ENCODE results near the gene CLPSL2.
A peak's percentile ranks its signal among the peaks of the same experiment; 100 is the strongest.
"Not testable (repeated sequence)": the region's sequence is repeated elsewhere in the genome, so short reads cannot be mapped to it uniquely, and the experiment has no call there.

CLPSL2 gene

GRCh38 chr6:35776364-35777215, at the start of gene CLPSL2:
Gene CLPSL2, plus strand, starts transcription at chr6:35776598. Its CDS starts 21 bp downstream, at chr6:35776619.
- DNase-seq, result no peak

GRCh38 chr6:35727231-35727934, 49.0 kb upstream of the CLPSL2 start:
- no peak for DNase-seq

GRCh38 chr6:35727935-35728682, 48.3 kb upstream of the CLPSL2 start:
- peak in 1 of 2 experiments; percentile 23 for DNase-seq

GRCh38 chr6:35728683-35729678, 47.4 kb upstream of the CLPSL2 start:
- DNase-seq, result no peak

- DNase-seq, result no peak
Observed at GRCh38 chr6:35729722-35730121, 46.7 kb upstream of the CLPSL2 start.

- DNase-seq, result no peak
Observed at GRCh38 chr6:35730745-35731413, 45.5 kb upstream of the CLPSL2 start.

GRCh38 chr6:35731414-35731735, 45.0 kb upstream of the CLPSL2 start:
- DNase-seq, result peak in 1 of 2 experiments; percentile 30

- peak in 1 of 2 experiments; percentile 28 for DNase-seq
Observed at GRCh38 chr6:35731736-35732532, 44.5 kb upstream of the CLPSL2 start.

GRCh38 chr6:35733633-35734032, 42.8 kb upstream of the CLPSL2 start:
- DNase-seq, result no peak

GRCh38 chr6:35734319-35734718, 42.1 kb upstream of the CLPSL2 start:
- DNase-seq, result not testable (repeated sequence)

GRCh38 chr6:35735452-35735851, 40.9 kb upstream of the CLPSL2 start:
- DNase-seq, result no peak

GRCh38 chr6:35736253-35736894, 40.0 kb upstream of the CLPSL2 start:
- DNase-seq, result no peak

- no peak for DNase-seq
Observed at GRCh38 chr6:35736982-35737412, 39.4 kb upstream of the CLPSL2 start, which contains the start of gene ARMC12. Gene ARMC12, plus strand, starts transcription at chr6:35737032. Its CDS starts 77 bp downstream, at chr6:35737109.

GRCh38 chr6:35737413-35738211, 38.8 kb upstream of the CLPSL2 start:
- no peak for DNase-seq

- DNase-seq, result no peak
Observed at GRCh38 chr6:35739645-35740524, 36.5 kb upstream of the CLPSL2 start.

GRCh38 chr6:35742842-35743241, 33.6 kb upstream of the CLPSL2 start:
- no peak for DNase-seq

- no peak for DNase-seq
Observed at GRCh38 chr6:35745509-35745908, 30.9 kb upstream of the CLPSL2 start.

- DNase-seq, result no peak
Observed at GRCh38 chr6:35746516-35746915, 29.9 kb upstream of the CLPSL2 start.
